Measurements from ENCODE around the gene SLC4A8. TPM values are rescaled to one million over a fixed set of nuclear protein-coding genes. Genes with fewer than 3 reads are reported as not detected.

Gene SLC4A8
- total and polyA plus RNA-seq, 2 donors (not counting 3 experiments of a cell fraction or from before 2014, with no cell fraction given), result 4.7 to 9.7 TPM

GRCh38 chr12:51546097-51546496 is 121.5 kb downstream of the SLC4A8 start:
- H3K36me3 ChIP-seq (ENCODE audit: control insufficient read depth in 2 of 2, extremely low read depth in 1 of 2, insufficient read depth in 2 of 2, low read length in 2 of 2), result no peaks in the 10 kb centered on the region
- no peaks in the 10 kb centered on the region for H4K20me1 ChIP-seq (replicated peaks; ENCODE audit: control insufficient read depth, extremely low read depth, insufficient read depth, low read length)
- no peak overlapping the region for H3K9ac ChIP-seq (replicated peaks; ENCODE audit: extremely low read depth, insufficient read depth, low read length)
- FAIRE-seq, result no peak
- no peak overlapping the region for H3K4me3 ChIP-seq (replicated peaks in 1 of 3; ENCODE audit: insufficient read depth in 1 of 3, low read depth in 1 of 3, low read length in 3 of 3)
- no peak overlapping the region for H3K4me2 ChIP-seq (ENCODE audit: insufficient read depth, low read length)
- BruUV-seq (replicated peaks), result no TSS peak
- H2AFZ ChIP-seq (ENCODE audit: low read depth, low read length), result no peak overlapping the region
- no peaks in the 10 kb centered on the region for H3K79me2 ChIP-seq (ENCODE audit: control insufficient read depth, insufficient read depth, low read length)
- H3K9me3 ChIP-seq (replicated peaks; ENCODE audit: control insufficient read depth, insufficient read depth, low read length), result no peaks in the 10 kb centered on the region
- POLR2A ChIA-PET, result no interaction called here
- CTCF ChIA-PET, result no interaction called here
- intact Hi-C loops (cut with micrococcal nuclease), result no loop called here
- no peak for DNase-seq (ENCODE audit: low read depth, low spot score)
- H3K9me1 ChIP-seq (replicated peaks; ENCODE audit: control insufficient read depth, extremely low read depth, insufficient read depth, low read length), result no peaks in the 10 kb centered on the region
- no peaks in the 10 kb centered on the region for H3K4me1 ChIP-seq (ENCODE audit: control insufficient read depth, extremely low read depth, insufficient read depth, low read length)
- dilution Hi-C loops (cut with MboI; ENCODE audit: extremely low pct_ligation_motif_present, low sequenced_read_pairs), result no loop called here
- TF ChIP-seq POLR2AphosphoS5 (IDR thresholded peaks at IDR 0.05; ENCODE audit: insufficient read depth, low read depth, low read length), result no peak
- TF ChIP-seq FOS (IDR thresholded peaks at IDR 0.05; ENCODE audit: borderline replicate concordance, insufficient read depth, low read length), result no peak
- TF ChIP-seq JUN (IDR thresholded peaks at IDR 0.05; ENCODE audit: borderline replicate concordance, insufficient read depth, insufficient read length, low read depth), result no peak
- TF ChIP-seq MAX (IDR thresholded peaks at IDR 0.05; ENCODE audit: insufficient read depth, insufficient read length), result no peak
- no peak for TF ChIP-seq EZH2 (IDR thresholded peaks at IDR 0.05; ENCODE audit: borderline replicate concordance, low read depth, low read length, severe bottlenecking)
- no peak for TF ChIP-seq GATA2 (IDR thresholded peaks at IDR 0.05; ENCODE audit: insufficient read depth, insufficient read length, low read depth, low read length)
- H3K27me3 ChIP-seq (ENCODE audit: control insufficient read depth in 2 of 2, insufficient read depth in 2 of 2, low read length in 2 of 2), result peaks cover 11 to 23% of the 10 kb centered on the region in 2 experiments
- no peak overlapping the region for H3K27ac ChIP-seq (ENCODE audit: insufficient read depth, low read depth, low read length)

GRCh38 chr12:51547606-51548005 is 123.0 kb downstream of the SLC4A8 start:
- dilution Hi-C loops (cut with MboI; ENCODE audit: extremely low pct_ligation_motif_present, low sequenced_read_pairs), result no loop called here
- Histone ChIP-seq H3K9me1 (replicated peaks; ENCODE audit: control insufficient read depth, extremely low read depth, insufficient read depth, low read length) (no peaks in the 10 kb centered on the region), H2AFZ (ENCODE audit: low read depth, low read length) (no peak overlapping the region), H4K20me1 (replicated peaks; ENCODE audit: control insufficient read depth, extremely low read depth, insufficient read depth, low read length) (no peaks in the 10 kb centered on the region), H3K36me3 (ENCODE audit: control insufficient read depth in 2 of 2, extremely low read depth in 1 of 2, insufficient read depth in 2 of 2, low read length in 2 of 2) (no peaks in the 10 kb centered on the region), H3K27me3 (ENCODE audit: control insufficient read depth in 2 of 2, insufficient read depth in 2 of 2, low read length in 2 of 2) (peaks cover 14 to 27% of the 10 kb centered on the region in 2 experiments), H3K27ac (ENCODE audit: insufficient read depth, low read depth, low read length) (no peak overlapping the region), H3K79me2 (ENCODE audit: control insufficient read depth, insufficient read depth, low read length) (no peaks in the 10 kb centered on the region), H3K9me3 (replicated peaks; ENCODE audit: control insufficient read depth, insufficient read depth, low read length) (no peaks in the 10 kb centered on the region), H3K4me1 (ENCODE audit: control insufficient read depth, extremely low read depth, insufficient read depth, low read length) (no peaks in the 10 kb centered on the region), H3K4me3 (replicated peaks in 1 of 3; ENCODE audit: insufficient read depth in 1 of 3, low read depth in 1 of 3, low read length in 3 of 3) (no peak overlapping the region), H3K4me2 (ENCODE audit: insufficient read depth, low read length) (no peak overlapping the region), H3K9ac (replicated peaks; ENCODE audit: extremely low read depth, insufficient read depth, low read length) (no peak overlapping the region)
- FAIRE-seq (no peak), DNase-seq (ENCODE audit: low read depth, low spot score) (no peak)
- POLR2A ChIA-PET, result no interaction called here
- intact Hi-C loops (cut with micrococcal nuclease), result no loop called here
- no TSS peak for BruUV-seq (replicated peaks)
- CTCF ChIA-PET, result interaction anchor here (1.8 kb wide), 1 partner anchor 16 kb away, joined by 4 read pairs; no protein-coding TSS in a partner anchor
- TF ChIP-seq EZH2 (IDR thresholded peaks at IDR 0.05; ENCODE audit: borderline replicate concordance, low read depth, low read length, severe bottlenecking) (no peak), MAX (IDR thresholded peaks at IDR 0.05; ENCODE audit: insufficient read depth, insufficient read length) (no peak), GATA2 (IDR thresholded peaks at IDR 0.05; ENCODE audit: insufficient read depth, insufficient read length, low read depth, low read length) (no peak), FOS (IDR thresholded peaks at IDR 0.05; ENCODE audit: borderline replicate concordance, insufficient read depth, low read length) (no peak), POLR2AphosphoS5 (IDR thresholded peaks at IDR 0.05; ENCODE audit: insufficient read depth, low read depth, low read length) (no peak), CTCF (IDR thresholded peaks at IDR 0.05; ENCODE audit: extremely low read depth in 1 of 2, insufficient read depth in 1 of 2, low read depth in 1 of 2, low read length in 2 of 2) (no peak), JUN (IDR thresholded peaks at IDR 0.05; ENCODE audit: borderline replicate concordance, insufficient read depth, insufficient read length, low read depth) (no peak), MYC (IDR thresholded peaks at IDR 0.05; ENCODE audit: low read depth, low read length) (no peak), POLR2A (IDR thresholded peaks at IDR 0.05; ENCODE audit: low read depth, low read length) (no peak)
